PFSK-1 (cell line): Measurements from ENCODE around the gene PSORS1C2.

Source experiments
- FOXP2 ChIP-seq: optimal IDR thresholded peaks from 2 replicates; pipeline ENCODE3; 2011; ENCODE audit warnings: borderline replicate concordance, control low read depth, inconsistent platforms; ENCODE audit not compliant: insufficient read depth; ENCODE audit errors: extremely low read length, extremely low read depth
- POLR2AphosphoS5 ChIP-seq: IDR thresholded peaks from 2 replicates; pipeline ENCODE4 v1.6.1; 2012; ENCODE audit warnings: low read depth, mild to moderate bottlenecking, control low read depth, low read length, moderate library complexity
- REST ChIP-seq, 2 experiments: IDR thresholded peaks; 2 replicates each; pipeline versions ENCODE4 v1.6.1 to v1.8.0; 2011 to 2012; ENCODE audit warnings: low read depth in 2 of 2, low read length in 2 of 2, control low read depth in 1 of 2, inconsistent platforms in 1 of 2, mild to moderate bottlenecking in 1 of 2, moderate library complexity in 1 of 2; ENCODE audit not compliant: insufficient read depth in 1 of 2
- SIN3A ChIP-seq: IDR thresholded peaks from 2 replicates; pipeline ENCODE4 v1.6.1; 2012; ENCODE audit warnings: mild to moderate bottlenecking, low read length, moderate library complexity, borderline replicate concordance; ENCODE audit not compliant: insufficient read depth
- TAF1 ChIP-seq: IDR thresholded peaks from 2 replicates; pipeline ENCODE4 v1.6.1; 2012; ENCODE audit warnings: low read length, control low read depth, borderline replicate concordance; ENCODE audit not compliant: insufficient read depth

Gene PSORS1C2

GRCh38 chr6:31149827-31150447 lies 11.1 kb upstream of the PSORS1C2 start:
- TF ChIP-seq POLR2AphosphoS5 (no peak), SIN3A (no peak), FOXP2 (no peak), REST (IDR thresholded peaks at IDR 0.05; ENCODE audit: insufficient read depth in 1 of 2, low read depth in 2 of 2, low read length in 2 of 2) (no peak), TAF1 (no peak)

- no peak for TF ChIP-seq FOXP2
- TF ChIP-seq SIN3A, result no peak
- no peak for TF ChIP-seq POLR2AphosphoS5
- no peak for TF ChIP-seq REST (IDR thresholded peaks at IDR 0.05; ENCODE audit: insufficient read depth in 1 of 2, low read depth in 2 of 2, low read length in 2 of 2)
- TF ChIP-seq TAF1, result no peak
Measured at GRCh38 chr6:31145386-31145785, 6.5 kb upstream of the PSORS1C2 start.

GRCh38 chr6:31144970-31145340 lies 6.1 kb upstream of the PSORS1C2 start:
- no peak for TF ChIP-seq SIN3A
- TF ChIP-seq POLR2AphosphoS5, result no peak
- no peak for TF ChIP-seq TAF1
- TF ChIP-seq REST (IDR thresholded peaks at IDR 0.05; ENCODE audit: insufficient read depth in 1 of 2, low read depth in 2 of 2, low read length in 2 of 2), result no peak
- no peak for TF ChIP-seq FOXP2

GRCh38 chr6:31144296-31144969 lies 5.6 kb upstream of the PSORS1C2 start:
- no peak for TF ChIP-seq TAF1

GRCh38 chr6:31143148-31143547 lies 4.3 kb upstream of the PSORS1C2 start:
- TF ChIP-seq SIN3A, result no peak

- TF ChIP-seq POLR2AphosphoS5 (no peak), REST (IDR thresholded peaks at IDR 0.05; ENCODE audit: insufficient read depth in 1 of 2, low read depth in 2 of 2, low read length in 2 of 2) (no peak), FOXP2 (no peak), SIN3A (no peak), TAF1 (no peak)
Measured at GRCh38 chr6:31142361-31142761, 3.5 kb upstream of the PSORS1C2 start.
